Hepatocyte (in vitro differentiated cells): Measurements from ENCODE around the gene SPO11. TPM values are rescaled to one million over a fixed set of nuclear protein-coding genes. Genes with fewer than 3 reads are reported as not detected.

Source experiments
- DNase-seq: peaks from one replicate; pipeline ENCODE4 v3.0.0-alpha.2; 2016; ENCODE audit warnings: low spot score
- H2AFZ ChIP-seq: fragments of 200-600 bp; sonication (generic); 2 replicates; pipeline ENCODE4 v1.6.0; 2016; ENCODE audit warnings: antibody characterized with exemption, mild to moderate bottlenecking
- H3K27ac ChIP-seq: fragments of 200-600 bp; sonication (generic); 2 replicates; pipeline ENCODE4 v1.5.1; 2016; ENCODE audit warnings: mild to moderate bottlenecking
- H3K27me3 ChIP-seq: fragments of 200-600 bp; sonication (generic); 2 replicates; pipeline ENCODE4 v1.6.1; 2016
- H3K36me3 ChIP-seq: fragments of 200-600 bp; sonication (generic); replicated peaks from 2 replicates; pipeline ENCODE4 v1.5.1; 2016; ENCODE audit warnings: low read depth; ENCODE audit not compliant: insufficient read depth
- H3K4me1 ChIP-seq: fragments of 200-600 bp; sonication (generic); 2 replicates; pipeline ENCODE4 v1.5.1; 2016; ENCODE audit warnings: mild to moderate bottlenecking, moderate library complexity; ENCODE audit not compliant: insufficient read depth
- H3K4me2 ChIP-seq: fragments of 200-600 bp; sonication (generic); 2 replicates; pipeline ENCODE4 v1.6.0; 2016
- H3K4me3 ChIP-seq: fragments of 200-600 bp; sonication (generic); 2 replicates; pipeline ENCODE4 v1.5.1; 2016; ENCODE audit warnings: mild to moderate bottlenecking
- H3K79me2 ChIP-seq: fragments of 200-600 bp; sonication (generic); 2 replicates; pipeline ENCODE4 v1.6.0; 2017; ENCODE audit warnings: mild to moderate bottlenecking
- H3K9me2 ChIP-seq: fragments of 200-600 bp; sonication (generic); replicated peaks from 2 replicates; pipeline ENCODE4 v1.6.0; 2017; ENCODE audit warnings: mild to moderate bottlenecking; ENCODE audit not compliant: insufficient read depth
- H3K9me3 ChIP-seq: fragments of 200-600 bp; sonication (generic); 2 replicates; pipeline ENCODE4 v1.5.1; 2016; ENCODE audit warnings: low read depth, mild to moderate bottlenecking
- H4K20me1 ChIP-seq: fragments of 200-600 bp; sonication (generic); 2 replicates; pipeline ENCODE4 v1.6.0; 2016; ENCODE audit warnings: mild to moderate bottlenecking; ENCODE audit not compliant: insufficient read depth, poor library complexity, severe bottlenecking
- CTCF ChIP-seq: fragments of 200-600 bp; sonication (generic); IDR thresholded peaks from 2 replicates; pipeline ENCODE4 v1.5.1; 2016; ENCODE audit warnings: antibody characterized with exemption, mild to moderate bottlenecking; ENCODE audit not compliant: poor library complexity
- EZH2 ChIP-seq: fragments of 200-600 bp; sonication (generic); IDR thresholded peaks from 2 replicates; pipeline ENCODE4 v1.6.1; 2016; ENCODE audit warnings: antibody characterized with exemption, mild to moderate bottlenecking, borderline replicate concordance
- EZH2phosphoT487 ChIP-seq: fragments of 200-600 bp; sonication (generic); IDR thresholded peaks from one replicate; pipeline ENCODE4 v1.6.1; 2018; ENCODE audit warnings: antibody characterized with exemption, mild to moderate bottlenecking, low read depth, moderate library complexity; ENCODE audit not compliant: unreplicated experiment, severe bottlenecking
- WGBS: methylation state at CpG from one replicate; pipeline ENCODE4 v1.1.6; 2016; ENCODE audit warnings: low lambda C conversion rate; ENCODE audit errors: missing lambda C conversion rate; 5-methylcytosine and 5-hydroxymethylcytosine counted together
- microRNA-seq: library from miRNA; unstranded; fragments of <30 nt; microRNA quantifications from one replicate; pipeline ENCODE4, GENCODE V29; 2017
- polyA plus RNA-seq: library from polyadenylated mRNA; unstranded; fragments of >200 nt; fragmentation: Nextera tagmentation; extraction: Ambion mirVana; gene quantifications from 2 replicates; pipeline ENCODE4 v1.2.1, GENCODE V29; 2016
- small RNA-seq: library from RNA; depleted of rRNA; stranded (forward); fragments of <200 nt; gene quantifications from one replicate; pipeline ENCODE3, GENCODE V24; 2014
- total RNA-seq: library from RNA; depleted of rRNA; stranded (reverse); fragments of >200 nt; gene quantifications from 2 replicates; pipeline ENCODE4 v1.2.3, GENCODE V29; 2014

The SPO11 gene
- total and polyA plus RNA-seq, 2 experiments from 2014 or later: not detected

GRCh38 chr20:57392512-57393271 is 63.1 kb downstream of the SPO11 start:
- TF ChIP-seq CTCF (no peak), EZH2phosphoT487 (no peak), EZH2 (no peak)
- no peak for DNase-seq
- Histone ChIP-seq H3K9me2 (no peaks in the 10 kb centered on the region), H3K4me2 (peak overlapping the region; percentile 95), H4K20me1 (no peaks in the 10 kb centered on the region), H3K9me3 (no peaks in the 10 kb centered on the region), H3K27ac (no peak overlapping the region), H3K27me3 (no peaks in the 10 kb centered on the region), H3K4me3 (peak overlapping the region; percentile 29), H2AFZ (no peak overlapping the region), H3K79me2 (peaks cover 3% of the 10 kb centered on the region), H3K36me3 (no peaks in the 10 kb centered on the region), H3K4me1 (peaks cover 18% of the 10 kb centered on the region)
- 77% methylated on average over 31 of the region's 33 CpGs for WGBS

Small RNA genes within 50 kb of the gene (microRNA-seq; reads per million reads assigned to microRNA genes)
- not detected for gene MIR4325

Small RNA genes within 50 kb of the gene (small RNA-seq; reads per million reads assigned to genes)
- gene MIR4325: not detected
- gene RF00019: not detected
- gene RPL39P39: not detected

Other genes starting within 250 kb of the SPO11 start
- 12.8 and 14.8 TPM in 2 replicates for gene BMP7, start 63.2 kb upstream of the SPO11 start, total RNA-seq
- gene BMP7, start 63.2 kb upstream of the SPO11 start, polyA plus RNA-seq: 9.1 and 11.4 TPM in 2 replicates
- gene RAE1, start 21.5 kb downstream of the SPO11 start, total RNA-seq: 26.9 and 35.8 TPM in 2 replicates
- gene RAE1, start 21.5 kb downstream of the SPO11 start, polyA plus RNA-seq: 36.3 and 43.3 TPM in 2 replicates
- gene RBM38, start 61.6 kb downstream of the SPO11 start, total RNA-seq: 16.1 and 18.1 TPM in 2 replicates
- 15.6 and 19.6 TPM in 2 replicates for gene RBM38, start 61.6 kb downstream of the SPO11 start, polyA plus RNA-seq
- 0.12 TPM in 1 of 2 replicates, not detected in the other for gene CTCFL, start 195.3 kb downstream of the SPO11 start, total RNA-seq
- gene CTCFL, start 195.3 kb downstream of the SPO11 start, polyA plus RNA-seq: not detected in 2 replicates
- gene PCK1, start 231.3 kb downstream of the SPO11 start, total RNA-seq: 12.0 and 12.8 TPM in 2 replicates
- 8.8 and 11.6 TPM in 2 replicates for gene PCK1, start 231.3 kb downstream of the SPO11 start, polyA plus RNA-seq